Epithelial cell of proximal tubule (primary cell): ENCODE results near the gene SFMBT1. TPM values are rescaled to one million over a fixed set of nuclear protein-coding genes. Genes with fewer than 3 reads are reported as not detected.

Experiments used
- DNase-seq: peaks from one replicate; pipeline ENCODE4 v3.0.0-alpha.2; 2011; ENCODE audit warnings: low read depth
- H3K4me3 ChIP-seq: 2 replicates; pipeline ENCODE4 v1.5.1; 2011; ENCODE audit warnings: low read depth, mild to moderate bottlenecking, low read length
- CTCF ChIP-seq: conservative IDR thresholded peaks from 2 replicates; pipeline ENCODE4 v1.5.1; 2012; ENCODE audit warnings: low read depth, mild to moderate bottlenecking, low read length
- total RNA-seq: library from RNA; depleted of rRNA; stranded (reverse); fragments of >200 nt; gene quantifications from 2 replicates; pipeline ENCODE4 v1.2.3, GENCODE V29; 2015

The SFMBT1 gene
- 1.8 and 8.3 TPM in 2 replicates for total RNA-seq

GRCh38 chr3:53045518-53046170 is at the start of gene SFMBT1:
TSS of gene SFMBT1 (minus strand) at chr3:53046073. CDS start at chr3:52969128, 76,945 bp downstream.
- DNase-seq, result no peak
- TF ChIP-seq CTCF, result no peak
- peak within 1 kb of the TSS; percentile 76 for H3K4me3 ChIP-seq

GRCh38 chr3:53092942-53093341 is 47.1 kb upstream of the SFMBT1 start:
- no peak for TF ChIP-seq CTCF
- no peak overlapping the region for H3K4me3 ChIP-seq
- no peak for DNase-seq

GRCh38 chr3:53092216-53092615 is 46.3 kb upstream of the SFMBT1 start:
- TF ChIP-seq CTCF, result no peak
- H3K4me3 ChIP-seq, result no peak overlapping the region
- no peak for DNase-seq

GRCh38 chr3:53091011-53091410 is 45.1 kb upstream of the SFMBT1 start:
- no peak for TF ChIP-seq CTCF
- no peak overlapping the region for H3K4me3 ChIP-seq
- DNase-seq, result no peak

GRCh38 chr3:53089511-53089910 is 43.6 kb upstream of the SFMBT1 start:
- DNase-seq, result no peak
- no peak overlapping the region for H3K4me3 ChIP-seq
- TF ChIP-seq CTCF, result no peak

GRCh38 chr3:53085476-53085875 is 39.6 kb upstream of the SFMBT1 start:
- H3K4me3 ChIP-seq, result no peak overlapping the region
- DNase-seq, result no peak
- TF ChIP-seq CTCF, result no peak
